ENCODE results near the gene NHS. TPM values are rescaled to one million over a fixed set of nuclear protein-coding genes. Genes with fewer than 3 reads are reported as not detected.

NHS gene
- total RNA-seq (2014; rRNA removed; shearing (Covaris generic)), result 5.3 and 6.3 TPM in 2 replicates

- peak; percentile 80 for DNase-seq (ENCODE audit: low spot score)
Measured at GRCh38 chrX:17374619-17375366, at the start of gene NHS. NHS (plus strand) TSS chrX:17375200; CDS start chrX:17375758, 558 bp downstream.

GRCh38 chrX:17328837-17329236, 46.2 kb upstream of the NHS start:
- no peak for DNase-seq (ENCODE audit: low spot score)

- no peak for DNase-seq (ENCODE audit: low spot score)
Measured at GRCh38 chrX:17336377-17336776, 38.6 kb upstream of the NHS start.

GRCh38 chrX:17355976-17356375, 19.0 kb upstream of the NHS start:
- no peak for DNase-seq (ENCODE audit: low spot score)

GRCh38 chrX:17359500-17359899, 15.5 kb upstream of the NHS start:
- DNase-seq (ENCODE audit: low spot score), result no peak

- DNase-seq (ENCODE audit: low spot score), result peak; percentile 44
Measured at GRCh38 chrX:17361620-17362019, 13.4 kb upstream of the NHS start.

GRCh38 chrX:17368002-17368401, 7.0 kb upstream of the NHS start:
- no peak for DNase-seq (ENCODE audit: low spot score)

- DNase-seq (ENCODE audit: low spot score), result no peak
Measured at GRCh38 chrX:17369309-17369708, 5.7 kb upstream of the NHS start.

- DNase-seq (ENCODE audit: low spot score), result no peak
Measured at GRCh38 chrX:17370191-17370590, 4.8 kb upstream of the NHS start.

- no peak for DNase-seq (ENCODE audit: low spot score)
Measured at GRCh38 chrX:17372052-17372451, 2.9 kb upstream of the NHS start.

- DNase-seq (ENCODE audit: low spot score), result no peak
Measured at GRCh38 chrX:17373337-17373736, 1.7 kb upstream of the NHS start.

GRCh38 chrX:17375367-17375636, 302 bp downstream of the NHS start:
- no peak for DNase-seq (ENCODE audit: low spot score)

- DNase-seq (ENCODE audit: low spot score), result peak; percentile 34
Measured at GRCh38 chrX:17375637-17376430, 834 bp downstream of the NHS start.

- DNase-seq (ENCODE audit: low spot score), result peak; percentile 55
Measured at GRCh38 chrX:17376431-17377077, 1.6 kb downstream of the NHS start.

- DNase-seq (ENCODE audit: low spot score), result peak; percentile 72
Measured at GRCh38 chrX:17377091-17377717, 2.2 kb downstream of the NHS start.

- DNase-seq (ENCODE audit: low spot score), result peak; percentile 31
Measured at GRCh38 chrX:17377795-17378194, 2.8 kb downstream of the NHS start.

- no peak for DNase-seq (ENCODE audit: low spot score)
Measured at GRCh38 chrX:17380221-17380620, 5.2 kb downstream of the NHS start.

GRCh38 chrX:17390419-17390850, 15.4 kb downstream of the NHS start:
- no peak for DNase-seq (ENCODE audit: low spot score)

- DNase-seq (ENCODE audit: low spot score), result no peak
Measured at GRCh38 chrX:17395154-17395553, 20.2 kb downstream of the NHS start.

GRCh38 chrX:17397074-17397473, 22.1 kb downstream of the NHS start:
- DNase-seq (ENCODE audit: low spot score), result no peak

- no peak for DNase-seq (ENCODE audit: low spot score)
Measured at GRCh38 chrX:17403189-17403691, 28.2 kb downstream of the NHS start.

- no peak for DNase-seq (ENCODE audit: low spot score)
Measured at GRCh38 chrX:17403972-17404371, 29.0 kb downstream of the NHS start.

Data from HT-29 (cell line).